Left colon (tissue), 2 donors: ENCODE data around the gene GSAP. TPM values are rescaled to one million over a fixed set of nuclear protein-coding genes. Genes with fewer than 3 reads are reported as not detected.
"Not testable (repeated sequence)": the region's sequence is repeated elsewhere in the genome, so short reads cannot be mapped to it uniquely, and the experiment has no call there.

ENCODE experiments used
- ATAC-seq: fragments of 200-7000 bp; cut with Tn5 transposase; one replicate; pipeline ENCODE4 v1.9.1; 2020; ENCODE audit warnings: mild to moderate bottlenecking, moderate library complexity
- DNase-seq, 2 donors: peaks; one replicate each; pipeline ENCODE4 v3.0.0-alpha.2; 2020
- intact Hi-C, 2 donors: fragments of 100-400 bp; cut with DNase I in 1 of 2; cut with micrococcal nuclease in 1 of 2; formaldehyde crosslinking; loops; one replicate each; pipeline versions ENCODE4 v1.11.2 to v1.14.0; 2022; cut with DNase I, micrococcal nuclease
- total RNA-seq, 2 donors: library from RNA; stranded (reverse); fragmentation: NEBNext Ultra II Directional; extraction: Animal tissue kit (Norgen Biotek cat#: 25700); gene quantifications; one replicate each; pipeline ENCODE4 v1.2.1, GENCODE V29; 2021
- donor health status: DM: no; HTN: no; CAD: no.
- donor health status: DM: yes; HTN: yes; CAD: no.

GSAP gene
- total RNA-seq, 2 donors from 2014 or later = 7.9 to 8.0 TPM

DNA sequence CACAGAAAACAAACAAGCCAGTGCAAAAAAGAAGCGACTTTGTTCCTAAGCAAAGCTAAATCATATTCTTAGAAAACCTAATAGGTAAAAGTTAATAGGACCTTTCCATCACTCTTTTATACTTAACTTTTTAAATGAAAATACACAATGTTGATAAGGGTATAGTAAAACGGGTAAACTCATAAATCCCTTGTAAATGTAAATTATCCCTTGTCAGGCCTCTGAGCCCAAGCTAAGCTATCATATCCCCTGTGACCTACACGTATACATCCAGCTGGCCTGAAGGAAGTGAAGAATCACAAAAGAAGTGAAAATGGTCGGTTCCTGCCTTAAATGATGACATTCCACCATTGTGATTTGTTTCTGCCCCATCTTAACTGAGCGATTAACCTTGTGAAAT is 76.4 kb downstream of the GSAP start:
- DNase-seq (no peak), ATAC-seq (peak; percentile 93)
- intact Hi-C loops = loop anchor here in 1 of 2 donors (10.0 kb wide), 1 partner anchor 85 kb away; no protein-coding TSS in a partner anchor

DNA sequence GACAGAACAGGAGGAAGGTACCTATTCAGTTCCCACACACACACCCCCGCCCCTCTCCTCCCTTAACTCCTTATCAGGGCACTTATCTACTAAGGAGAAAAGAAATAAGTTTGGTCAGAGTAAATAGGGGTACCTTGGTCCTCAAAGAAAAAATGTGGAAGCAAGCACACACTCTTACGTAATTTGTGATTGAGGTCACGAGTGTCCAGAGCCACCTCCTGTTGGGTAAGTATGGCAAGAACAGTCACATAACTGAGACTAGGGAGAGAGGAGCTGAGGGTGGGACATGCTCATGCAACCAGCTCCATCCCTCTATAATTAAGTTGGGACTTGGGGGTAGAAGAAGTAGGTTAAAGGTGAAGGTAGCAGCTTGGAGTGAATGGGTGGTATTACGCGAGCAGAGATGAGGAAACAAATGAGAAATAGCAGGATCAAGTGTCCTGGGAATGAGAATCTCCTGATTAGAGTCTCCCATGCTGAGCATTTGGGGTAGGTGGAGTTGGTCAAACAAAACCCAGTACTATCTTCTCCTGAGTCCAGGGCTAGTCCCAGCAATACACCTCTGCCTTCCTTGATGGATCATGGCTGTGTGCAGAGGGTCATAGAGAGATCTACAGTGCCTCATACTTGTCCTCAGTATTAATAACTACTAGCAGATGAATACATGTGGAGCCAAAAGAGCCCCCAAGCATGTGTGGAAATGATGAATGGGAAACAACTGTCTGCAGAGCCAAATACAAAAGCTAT is 77.1 kb downstream of the GSAP start:
- ATAC-seq (peak; percentile 62), DNase-seq (no peak)
- intact Hi-C loops = loop anchor here in 1 of 2 donors (10.0 kb wide), 1 partner anchor 84 kb away; no protein-coding TSS in a partner anchor

DNA sequence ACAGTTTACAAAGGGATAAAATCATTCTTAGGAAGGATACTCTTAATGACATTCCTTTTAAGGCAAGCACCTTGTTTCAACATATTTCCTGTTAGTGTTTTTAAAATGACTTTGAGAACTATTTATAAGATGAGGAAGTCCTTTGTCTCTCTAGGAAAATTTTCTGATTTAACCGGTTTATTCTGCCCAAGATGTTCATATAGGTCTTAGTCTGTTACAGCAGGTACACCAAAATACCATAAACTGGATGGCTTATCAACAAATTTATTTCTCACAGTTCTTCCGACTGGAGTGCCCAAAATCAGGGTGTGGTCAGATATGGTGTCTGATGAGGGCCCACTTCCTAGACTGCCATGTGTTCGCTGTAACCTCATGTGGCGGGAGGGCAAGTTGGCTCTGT is 77.9 kb downstream of the GSAP start:
- intact Hi-C loops = loop anchor here in 1 of 2 donors (10.0 kb wide), 1 partner anchor 83 kb away; no protein-coding TSS in a partner anchor
- no peak for DNase-seq
- no peak for ATAC-seq

DNA sequence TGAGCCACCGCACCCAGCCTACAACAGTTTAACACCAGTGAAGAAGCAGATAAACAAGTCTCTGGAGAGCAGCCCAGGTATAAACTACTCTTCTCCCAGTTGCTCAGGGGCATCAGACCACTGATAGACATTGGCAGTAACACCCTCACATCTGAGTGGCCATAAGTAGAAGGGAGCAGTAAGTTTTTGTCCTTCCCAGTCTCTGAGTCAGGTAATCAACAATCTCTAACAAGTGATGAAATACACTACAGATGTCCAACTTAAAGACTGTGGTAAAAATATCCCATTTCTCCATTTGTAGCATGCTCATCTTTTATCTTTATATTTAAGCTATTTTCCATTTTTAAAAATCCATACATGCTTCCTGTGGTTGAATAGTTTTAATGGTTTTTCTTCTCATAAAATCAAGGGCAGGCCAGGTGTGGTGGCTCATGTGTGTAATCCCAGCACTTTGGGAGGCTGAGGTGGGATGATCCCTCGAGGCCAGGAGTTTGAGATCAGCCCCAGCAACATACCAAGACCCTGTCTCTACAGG is 78.6 kb downstream of the GSAP start:
- DNase-seq (no peak), ATAC-seq (no peak)
- intact Hi-C loops = loop anchor here in 1 of 2 donors (10.0 kb wide), 1 partner anchor 83 kb away; no protein-coding TSS in a partner anchor

DNA sequence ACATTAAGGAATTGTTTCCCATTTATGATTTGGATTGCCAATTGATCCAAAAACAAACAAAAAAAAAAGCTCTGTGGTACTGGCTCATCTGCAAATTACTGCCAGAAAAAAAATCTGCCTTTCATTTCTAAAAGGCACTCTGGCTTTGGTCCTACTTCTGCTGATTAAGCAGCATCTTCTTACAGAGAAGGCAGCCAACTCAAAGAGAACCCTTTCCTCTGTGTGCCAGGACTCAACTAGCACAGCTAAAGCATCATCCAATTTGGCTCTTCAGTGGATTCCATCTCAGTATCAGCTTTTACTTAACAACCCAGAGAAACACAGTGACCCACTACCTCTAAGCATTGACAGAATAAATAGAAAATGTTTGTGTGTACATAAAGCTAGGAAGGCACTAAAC is 80.6 kb downstream of the GSAP start:
- DNase-seq (no peak), ATAC-seq (no peak)
- intact Hi-C loops = loop anchor here in 1 of 2 donors (10.0 kb wide), 1 partner anchor 81 kb away; no protein-coding TSS in a partner anchor

DNA sequence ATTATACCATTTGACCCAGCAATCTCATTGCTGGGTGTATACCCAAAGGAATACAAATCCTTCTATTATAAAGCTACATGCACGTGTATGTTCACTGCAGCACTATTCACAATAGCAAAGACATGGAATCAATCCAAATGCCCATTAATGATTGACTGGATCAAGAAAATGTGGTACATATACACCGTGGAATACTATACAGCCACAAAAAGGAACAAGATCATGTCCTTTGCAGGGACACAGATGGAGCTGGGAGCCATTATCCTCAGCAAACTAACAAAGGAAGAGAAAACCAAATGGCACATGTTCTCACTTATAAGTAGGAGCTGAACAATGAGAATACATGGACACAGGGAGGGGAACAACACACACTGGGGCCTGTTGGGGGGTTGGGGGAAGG is 82.1 kb downstream of the GSAP start:
- not testable (repeated sequence) for ATAC-seq, DNase-seq
- intact Hi-C loops = loop anchor here in 1 of 2 donors (10.0 kb wide), 1 partner anchor 79 kb away; no protein-coding TSS in a partner anchor

DNA sequence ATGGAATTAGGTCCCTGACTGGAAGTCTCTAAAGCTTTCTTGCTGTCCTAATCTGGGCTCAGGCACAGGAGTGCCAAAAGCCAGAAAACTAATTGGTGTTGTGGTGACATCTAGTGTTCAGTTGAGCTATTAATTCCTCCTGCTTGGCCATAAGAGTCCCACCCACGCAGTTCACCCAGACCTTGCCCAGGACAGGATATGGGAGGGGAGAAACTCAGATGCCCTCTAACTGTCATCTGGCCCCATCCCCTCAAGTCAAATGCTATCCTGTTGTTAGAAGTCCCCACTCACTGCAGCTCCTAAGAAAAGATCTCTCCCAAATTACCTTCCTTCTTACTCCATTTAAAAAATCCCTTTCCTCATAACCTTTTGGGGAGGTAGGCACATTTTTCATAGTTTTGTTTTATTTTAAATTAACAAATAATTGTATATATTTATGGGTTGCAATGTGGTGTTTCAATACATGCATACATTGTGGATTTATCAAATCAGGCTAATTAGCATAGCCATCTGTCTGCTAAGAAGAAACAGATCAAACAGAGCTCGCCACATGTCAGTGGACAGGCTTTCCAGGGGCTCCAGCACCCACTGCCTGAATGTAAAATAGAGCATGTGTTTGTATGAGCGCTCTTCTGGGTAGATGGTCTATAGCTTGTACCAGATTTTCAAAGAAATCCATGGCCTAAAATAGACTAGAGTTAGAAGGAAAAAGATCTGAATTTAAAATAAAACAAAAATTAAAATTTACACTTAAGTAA is 84.0 kb downstream of the GSAP start:
- ATAC-seq (peak; percentile 95), DNase-seq (peak; percentile 41 to 43)
- intact Hi-C loops = loop anchor here in 1 of 2 donors (10.0 kb wide), 1 partner anchor 77 kb away; no protein-coding TSS in a partner anchor

DNA sequence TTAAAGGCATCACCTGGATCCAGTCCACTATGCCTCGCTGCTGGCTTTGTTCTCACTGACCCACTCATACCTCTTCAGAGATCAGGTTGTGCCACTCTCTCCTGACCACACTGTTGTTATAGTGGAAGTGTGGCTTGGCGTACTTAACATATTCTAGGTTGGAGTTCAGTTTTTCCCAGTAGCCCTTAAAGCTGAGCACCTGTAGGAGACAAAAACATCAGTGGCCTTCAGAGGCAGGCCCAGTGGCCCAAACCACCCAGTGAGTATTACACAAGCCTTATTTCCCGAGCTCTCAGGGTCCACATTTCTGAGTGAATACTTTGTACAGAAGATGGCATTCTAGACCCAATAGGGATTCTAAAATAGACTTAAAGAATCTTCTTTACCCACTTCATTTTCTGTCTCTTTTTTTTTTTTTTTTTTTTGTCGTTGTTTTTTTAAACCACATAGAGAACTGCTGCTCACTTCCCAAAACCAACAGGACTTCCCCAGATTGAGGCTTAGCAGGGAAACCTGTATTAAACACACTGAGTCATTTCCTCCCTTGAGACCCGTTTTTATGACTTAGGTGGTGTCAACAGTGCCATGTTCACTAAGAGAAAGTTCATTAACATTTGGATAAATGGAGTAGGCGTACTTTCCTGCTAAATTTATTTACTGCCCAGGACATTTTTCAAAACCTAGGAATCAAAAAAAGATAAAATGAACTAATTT is 85.8 kb downstream of the GSAP start:
- intact Hi-C loops = loop anchor here in 1 of 2 donors (10.0 kb wide), 1 partner anchor 76 kb away; no protein-coding TSS in a partner anchor
- DNase-seq (no peak), ATAC-seq (peak; percentile 31)

DNA sequence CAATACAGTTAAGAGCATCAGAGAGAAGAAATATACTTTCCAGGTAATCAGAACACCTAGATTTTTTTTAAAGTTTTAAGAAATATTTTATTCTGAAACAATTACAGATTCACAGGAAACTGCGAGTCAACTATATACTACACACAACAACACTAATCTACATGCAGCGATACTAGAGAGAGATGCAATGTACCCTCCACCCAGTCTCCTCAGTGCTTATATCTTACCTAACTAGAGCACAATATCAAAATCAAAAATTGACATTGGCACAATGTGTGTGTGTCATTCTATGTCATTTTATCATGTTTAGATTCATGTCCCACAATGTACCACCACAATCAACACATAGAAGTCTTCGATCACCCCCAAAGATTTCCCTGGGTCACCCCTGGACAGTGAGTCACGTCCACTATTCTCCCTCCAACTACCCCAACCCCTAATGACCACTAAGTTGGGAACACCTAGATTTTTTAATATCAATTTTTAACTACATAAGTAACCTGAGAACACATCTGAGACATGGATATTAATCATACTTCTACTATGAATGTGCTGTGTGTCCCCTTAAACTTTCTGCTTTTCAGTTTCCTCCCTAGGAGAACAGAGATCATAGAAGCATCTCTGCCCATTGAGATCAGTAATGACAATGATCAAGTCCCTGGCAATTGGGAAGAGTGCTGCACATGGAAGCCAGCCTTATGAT is 86.5 kb downstream of the GSAP start:
- intact Hi-C loops = loop anchor here in 1 of 2 donors (10.0 kb wide), 1 partner anchor 75 kb away; no protein-coding TSS in a partner anchor
- ATAC-seq = no peak
- DNase-seq = no peak

DNA sequence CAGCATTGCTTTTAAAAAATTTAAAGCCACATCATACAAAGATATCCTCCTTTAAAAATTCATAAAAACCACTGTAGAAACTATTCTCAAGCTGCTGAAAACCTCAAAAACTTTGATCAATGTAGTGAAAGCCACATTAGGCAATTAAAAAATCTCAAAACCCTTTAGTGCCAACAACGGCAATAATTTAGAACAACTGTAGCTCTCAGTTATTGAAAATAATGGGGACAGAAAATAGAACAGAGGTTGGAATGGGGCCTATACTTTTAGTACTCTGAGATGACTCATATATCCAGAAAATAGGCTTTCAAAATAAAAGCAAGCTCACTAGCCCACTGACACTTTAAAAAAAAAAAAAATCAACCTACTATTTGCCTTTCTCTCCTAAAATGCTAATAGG is 87.5 kb downstream of the GSAP start:
- DNase-seq (no peak), ATAC-seq (no peak)
- intact Hi-C loops = no loop called here

DNA sequence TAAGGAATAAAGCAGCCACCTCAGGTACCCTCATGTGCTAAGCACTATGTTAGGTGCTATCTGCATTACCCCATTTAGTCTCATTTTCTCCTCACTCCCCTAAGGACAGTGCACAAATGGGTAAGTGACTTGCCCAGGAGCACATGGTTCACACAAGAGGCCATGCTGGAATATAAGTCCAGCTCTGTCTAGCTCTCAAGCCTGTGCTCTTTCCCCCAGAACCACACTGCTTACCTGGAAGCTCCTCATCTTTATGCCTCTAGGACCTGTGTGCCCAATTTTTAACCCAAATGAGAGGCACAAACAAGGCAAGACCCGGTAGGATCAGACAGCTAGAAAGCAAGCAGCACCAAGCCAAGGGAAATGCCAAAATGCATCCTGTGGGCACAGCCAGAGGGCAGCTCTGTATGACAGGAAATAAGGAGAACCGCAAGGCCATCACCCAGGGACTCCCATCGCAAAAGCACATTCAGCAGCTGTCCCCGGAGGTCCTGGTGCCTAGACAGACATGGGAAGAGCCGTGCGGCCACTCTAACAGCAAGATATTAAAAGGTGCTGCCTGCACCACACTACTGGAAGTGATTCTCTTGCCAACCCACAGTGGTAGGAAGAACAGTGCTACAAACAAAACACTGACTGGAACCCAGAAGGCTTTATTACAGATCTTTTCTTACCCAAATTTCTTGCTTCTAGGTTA is 88.1 kb downstream of the GSAP start:
- ATAC-seq = no peak
- DNase-seq = no peak
- intact Hi-C loops = no loop called here

DNA sequence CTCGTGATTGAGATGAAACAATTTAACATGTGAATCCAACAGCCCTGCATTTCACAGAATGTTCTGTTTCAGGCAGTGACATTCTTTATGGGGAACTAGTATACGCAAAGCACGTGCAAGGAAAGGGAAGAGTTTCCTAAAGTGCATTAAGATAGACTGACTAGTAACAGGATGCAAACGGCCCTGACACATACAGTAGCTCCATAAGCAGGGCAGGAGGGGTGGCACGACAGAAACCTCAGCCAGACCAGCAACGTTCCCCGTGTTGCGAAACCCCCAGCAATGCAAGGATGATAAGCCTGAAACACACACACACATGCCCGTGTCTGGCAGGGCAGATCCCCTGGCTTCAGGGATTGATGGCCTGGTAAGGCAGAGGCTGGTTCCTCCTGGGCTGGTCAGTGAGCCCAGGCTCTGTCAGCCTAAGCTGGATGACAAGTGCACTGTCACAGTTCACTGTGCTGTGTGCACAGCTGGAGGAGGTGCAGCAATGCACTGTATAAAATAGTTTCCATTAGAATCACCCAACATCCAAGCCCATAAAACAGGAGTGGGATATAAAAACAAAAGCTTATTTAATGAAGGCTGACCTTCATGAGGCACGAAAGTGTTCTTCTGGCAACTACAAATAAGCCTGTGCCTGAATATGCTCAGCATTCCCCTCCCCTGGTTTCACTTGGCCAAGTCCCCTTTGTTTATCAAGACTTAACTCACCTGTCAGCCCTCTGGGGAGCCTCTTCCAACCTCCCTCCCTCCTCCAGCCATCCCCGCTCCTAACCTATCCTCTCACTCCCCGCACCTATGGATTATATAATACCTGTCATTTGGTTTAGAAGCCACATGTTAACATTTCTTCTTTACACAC is 88.8 kb downstream of the GSAP start:
- intact Hi-C loops = no loop called here
- ATAC-seq = no peak
- DNase-seq = peak in 1 of 2 donors; percentile 44

DNA sequence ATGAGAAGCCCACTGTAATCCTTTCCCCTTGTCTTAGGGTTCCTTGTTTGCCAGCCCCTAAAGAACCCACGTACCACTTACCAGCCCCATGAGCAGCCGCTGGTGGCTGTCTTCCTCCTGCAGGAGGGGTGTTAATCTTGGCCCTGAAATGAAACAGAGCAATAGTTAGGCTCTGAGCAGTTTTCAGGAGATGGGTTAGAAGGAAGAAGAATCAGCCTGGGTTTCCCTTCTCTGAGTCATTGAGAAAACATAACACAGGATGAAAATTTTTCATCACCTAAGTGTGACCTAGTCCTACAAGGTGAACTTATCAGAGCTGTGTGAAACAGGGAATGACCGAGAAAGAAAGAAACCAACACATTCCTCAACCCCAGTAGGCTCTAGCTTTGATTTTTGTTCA is 90.0 kb downstream of the GSAP start:
- ATAC-seq = no peak
- intact Hi-C loops = no loop called here

DNA sequence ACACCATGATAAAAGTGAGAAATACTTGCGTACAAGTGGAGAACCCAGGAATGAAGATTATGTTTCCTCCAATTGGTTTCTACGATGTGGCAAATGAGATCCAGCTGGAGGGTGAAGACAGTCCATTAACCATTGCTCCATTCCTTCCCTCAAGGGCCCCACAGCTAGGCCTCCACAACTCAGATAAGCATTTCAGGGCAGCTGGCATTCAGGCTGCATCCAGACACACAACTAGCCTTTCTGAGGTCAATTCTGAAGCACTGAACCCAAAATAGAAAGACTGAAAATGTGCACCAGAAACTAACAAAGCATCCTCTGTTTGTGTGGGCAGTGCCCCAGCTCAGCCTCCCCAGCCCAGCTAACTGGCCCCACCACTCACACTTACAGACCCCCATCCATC is 94.8 kb downstream of the GSAP start:
- ATAC-seq (no peak), DNase-seq (no peak)
- intact Hi-C loops = no loop called here

More for the DNA sequence above, 90.0 kb downstream of the GSAP start:
- DNase-seq = no peak

DNA sequence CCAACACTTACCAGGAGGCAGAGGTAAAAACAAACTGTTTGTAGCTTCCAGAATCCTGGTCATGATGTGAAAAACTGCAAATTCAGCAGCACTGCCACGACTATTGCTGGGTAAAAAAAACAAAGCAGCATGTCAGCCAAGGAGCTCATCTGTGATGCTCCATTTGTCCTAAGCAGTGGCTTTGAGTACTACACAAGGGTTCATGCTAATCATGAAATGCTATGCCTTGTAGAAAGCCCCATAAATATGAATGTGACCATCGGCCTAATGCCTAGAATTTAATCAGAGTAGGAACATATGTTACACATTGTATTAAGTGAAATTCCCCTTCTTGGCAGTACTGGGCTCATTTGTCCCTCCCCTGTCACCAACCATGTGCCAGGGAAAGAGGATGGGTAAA is 95.4 kb downstream of the GSAP start:
- no peak for ATAC-seq
- DNase-seq = no peak
- intact Hi-C loops = no loop called here

DNA sequence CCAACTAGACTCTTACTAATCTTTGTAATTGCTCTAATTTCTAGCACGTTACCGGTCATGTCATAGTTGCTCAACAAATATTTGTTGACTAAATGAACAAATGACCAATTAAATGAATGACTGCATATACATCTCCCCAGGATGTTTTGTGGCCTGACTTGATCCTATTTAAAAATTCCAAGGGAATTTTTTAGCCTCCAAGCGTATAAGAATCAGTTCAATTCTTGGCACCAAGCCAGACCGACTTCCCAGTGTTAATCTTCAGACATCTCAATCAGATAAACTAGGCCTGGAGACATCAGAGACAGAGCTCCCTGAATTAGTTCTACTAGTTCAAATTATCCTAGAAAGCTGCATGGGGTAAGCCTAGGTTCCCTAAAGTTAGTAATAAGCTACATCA is 96.0 kb downstream of the GSAP start:
- DNase-seq (no peak), ATAC-seq (no peak)
- intact Hi-C loops = no loop called here

DNA sequence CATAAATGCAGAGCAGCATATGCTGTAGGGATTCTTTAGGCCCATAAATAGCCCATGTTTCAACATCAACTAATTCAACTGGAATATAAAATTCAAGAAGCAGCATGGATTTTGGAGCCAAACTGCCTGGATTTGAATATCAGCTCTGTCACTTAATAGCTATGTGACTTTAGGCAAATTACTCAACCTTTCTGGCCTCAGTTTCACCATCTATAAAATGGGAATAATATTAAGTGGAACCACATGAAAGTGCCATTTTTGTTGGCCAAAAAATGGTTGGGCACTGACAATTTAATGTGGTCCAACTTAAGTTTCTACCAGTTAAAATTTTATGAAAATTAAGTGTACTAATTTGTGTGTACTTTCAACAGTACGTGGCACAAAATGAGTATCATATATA is 98.1 kb downstream of the GSAP start:
- ATAC-seq = no peak
- intact Hi-C loops = no loop called here
- DNase-seq = no peak
